Cerebellar cortex (tissue), 1 donor: ENCODE measurements around the gene ZNF644.
"Not testable (repeated sequence)": the region's sequence is repeated elsewhere in the genome, so short reads cannot be mapped to it uniquely, and the experiment has no call there.

Experiments used
- DNase-seq: peaks from one replicate; pipeline ENCODE4 v3.0.0-alpha.2; 2015; ENCODE audit warnings: low spot score

ZNF644 gene

DNA sequence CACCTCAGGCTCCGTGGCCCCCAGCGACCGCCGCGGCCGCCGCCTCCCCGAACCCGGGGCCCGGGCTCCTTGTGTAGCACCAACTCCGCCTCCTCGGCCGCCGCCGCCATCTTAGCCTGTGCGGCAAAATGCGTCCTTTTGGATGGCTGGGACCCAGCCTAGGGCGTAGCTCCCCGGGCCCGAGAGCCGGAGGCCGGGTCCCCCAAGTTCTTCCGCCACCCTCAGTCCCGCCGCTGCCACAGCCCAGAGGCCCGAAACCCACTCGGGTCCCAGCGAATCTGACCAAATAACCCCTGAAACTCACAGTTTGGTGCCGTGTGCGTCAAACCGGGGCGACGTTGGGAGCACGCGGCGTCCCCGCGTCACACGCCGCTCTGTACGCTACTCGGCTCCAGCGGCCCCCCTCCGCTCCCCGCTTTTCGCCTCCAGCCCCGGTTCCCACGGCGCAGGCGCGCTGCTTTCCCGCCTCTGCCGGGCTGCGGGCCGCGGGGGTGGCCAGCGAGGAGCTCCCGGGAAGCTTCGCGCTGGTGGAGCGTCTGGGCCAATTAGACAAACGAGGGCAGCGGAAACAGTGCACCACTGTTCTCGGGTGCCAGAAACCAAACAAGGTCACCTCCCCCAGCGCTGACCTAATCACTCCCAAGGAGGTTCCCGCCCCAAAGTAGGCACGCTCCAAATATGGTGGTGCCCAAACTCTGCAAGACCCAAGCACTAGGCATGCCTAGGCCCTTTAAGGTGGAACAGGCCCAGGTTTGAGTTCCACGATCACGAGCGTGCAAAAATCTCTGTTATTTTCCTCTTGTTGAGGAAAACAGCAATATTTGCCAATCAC lies at the start of gene ZNF644:
Gene ZNF644 (minus strand): TSS at position 350 of the 832 bp plus-strand sequence. CDS start 39,682 bp downstream, outside the sequence.
- peak; percentile 91 for DNase-seq

DNA sequence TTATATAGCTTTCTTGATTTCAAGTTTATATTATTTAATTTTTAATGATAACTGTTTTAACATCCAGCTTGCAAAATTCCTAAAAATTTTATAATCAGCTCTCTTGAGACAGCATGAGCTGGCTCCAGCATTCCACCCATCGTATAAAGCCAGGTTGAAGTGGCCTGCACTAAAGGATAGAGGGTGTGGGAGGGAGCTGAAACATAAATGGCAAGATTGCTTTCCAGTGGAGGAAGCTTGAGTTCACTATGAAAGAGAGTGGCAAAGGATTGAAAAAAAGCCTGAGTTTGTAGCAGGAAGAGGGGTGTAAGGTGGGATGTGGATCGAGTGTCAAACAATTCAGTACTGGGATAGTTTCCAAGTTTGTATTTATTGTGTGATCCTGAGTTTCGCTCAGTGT lies 48.5 kb upstream of the ZNF644 start:
- DNase-seq, result no peak

DNA sequence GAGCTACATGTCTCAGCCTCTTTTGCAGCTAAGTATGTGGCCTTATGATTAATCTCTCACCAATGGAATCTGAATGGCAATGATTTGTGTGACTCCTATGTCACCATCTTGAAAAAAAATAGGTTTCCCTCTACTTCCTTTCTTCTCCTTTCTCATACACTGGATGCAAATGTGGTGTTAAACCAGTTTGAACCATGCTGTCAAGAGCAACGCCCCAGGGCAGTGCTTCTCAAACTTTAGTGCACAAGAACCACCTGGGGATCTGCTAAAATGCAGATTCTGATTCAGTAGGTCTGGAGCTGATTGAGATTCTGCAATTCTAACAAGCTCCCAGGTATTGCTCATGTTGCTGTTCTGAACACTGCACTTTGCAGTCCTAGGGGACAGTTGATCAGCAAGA lies 44.7 kb upstream of the ZNF644 start:
- DNase-seq, result no peak

DNA sequence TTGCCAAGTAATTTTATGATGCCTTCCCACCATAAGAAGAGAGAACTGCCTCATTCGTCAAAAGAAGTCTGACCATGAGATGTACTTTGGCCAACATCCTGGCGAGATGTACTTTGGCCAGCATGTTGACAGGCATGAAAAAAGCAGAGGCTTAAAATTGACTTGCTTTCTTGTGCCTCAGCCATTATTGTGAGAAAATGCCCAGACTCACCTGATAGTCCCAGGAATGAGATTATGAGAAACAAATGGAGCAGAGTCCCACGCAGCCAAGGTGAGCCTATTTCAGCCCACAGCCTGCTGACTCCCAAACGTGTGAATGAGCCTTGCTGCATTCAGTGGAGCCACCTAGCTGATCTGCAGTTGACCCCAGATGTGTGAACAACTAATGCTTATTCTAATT lies 43.5 kb upstream of the ZNF644 start:
- DNase-seq, result no peak

DNA sequence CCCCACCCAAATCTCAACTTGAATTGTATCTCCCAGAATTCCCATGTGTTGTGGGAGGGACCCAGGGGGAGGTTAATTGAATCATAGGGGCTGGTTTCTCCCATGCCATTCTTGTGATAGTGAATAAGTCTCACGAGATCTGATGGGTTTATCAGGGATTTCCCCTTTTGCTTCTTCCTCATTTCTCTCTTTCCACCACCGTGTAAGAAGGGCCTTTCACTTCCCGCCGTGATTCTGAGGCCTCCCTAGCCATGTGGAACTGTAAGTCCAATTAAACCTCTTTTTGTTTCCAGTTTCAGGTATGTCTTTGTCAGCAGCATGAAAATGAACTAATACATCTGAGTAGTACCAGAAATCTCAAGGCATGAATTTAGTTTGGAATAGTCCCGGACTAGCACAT lies 41.6 kb upstream of the ZNF644 start:
- DNase-seq, result not testable (repeated sequence)

DNA sequence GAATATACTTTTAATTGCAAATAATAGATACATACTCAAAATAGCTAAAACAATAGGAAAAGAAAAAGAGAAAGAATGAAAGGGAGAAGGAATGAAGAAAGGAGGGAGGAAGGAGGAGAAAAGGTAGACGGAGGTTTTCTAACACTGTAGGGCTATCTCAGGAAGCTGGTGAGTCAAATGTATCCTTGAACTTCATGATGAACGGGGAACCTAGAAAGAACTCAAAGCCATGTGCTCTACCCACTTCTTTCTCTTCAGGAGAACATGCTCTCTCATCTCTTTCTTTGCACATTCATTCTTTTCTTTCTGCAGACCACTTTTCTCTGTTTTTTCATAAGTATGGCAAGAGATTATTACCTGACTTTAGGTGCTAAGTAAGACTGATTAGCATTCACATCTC lies 37.3 kb upstream of the ZNF644 start:
- no peak for DNase-seq

DNA sequence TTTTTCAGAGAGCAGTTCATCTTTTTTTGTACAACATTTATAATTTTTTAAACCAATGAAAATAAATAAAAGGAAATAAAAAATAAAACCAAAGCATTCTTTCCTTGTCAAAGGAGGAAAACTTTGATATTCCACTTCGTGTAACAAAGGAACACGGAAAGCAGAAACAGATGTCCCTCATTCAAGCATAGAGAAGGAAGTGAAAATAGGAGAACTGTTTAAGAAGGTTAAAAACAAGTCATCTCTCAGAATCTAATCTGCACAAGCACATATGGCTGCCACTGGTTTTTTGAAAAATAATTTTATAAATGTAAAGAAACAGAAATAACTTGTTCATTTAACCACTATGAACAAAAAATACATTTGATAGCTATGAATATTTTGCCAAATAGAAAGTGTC lies 35.9 kb upstream of the ZNF644 start:
- DNase-seq, result no peak

DNA sequence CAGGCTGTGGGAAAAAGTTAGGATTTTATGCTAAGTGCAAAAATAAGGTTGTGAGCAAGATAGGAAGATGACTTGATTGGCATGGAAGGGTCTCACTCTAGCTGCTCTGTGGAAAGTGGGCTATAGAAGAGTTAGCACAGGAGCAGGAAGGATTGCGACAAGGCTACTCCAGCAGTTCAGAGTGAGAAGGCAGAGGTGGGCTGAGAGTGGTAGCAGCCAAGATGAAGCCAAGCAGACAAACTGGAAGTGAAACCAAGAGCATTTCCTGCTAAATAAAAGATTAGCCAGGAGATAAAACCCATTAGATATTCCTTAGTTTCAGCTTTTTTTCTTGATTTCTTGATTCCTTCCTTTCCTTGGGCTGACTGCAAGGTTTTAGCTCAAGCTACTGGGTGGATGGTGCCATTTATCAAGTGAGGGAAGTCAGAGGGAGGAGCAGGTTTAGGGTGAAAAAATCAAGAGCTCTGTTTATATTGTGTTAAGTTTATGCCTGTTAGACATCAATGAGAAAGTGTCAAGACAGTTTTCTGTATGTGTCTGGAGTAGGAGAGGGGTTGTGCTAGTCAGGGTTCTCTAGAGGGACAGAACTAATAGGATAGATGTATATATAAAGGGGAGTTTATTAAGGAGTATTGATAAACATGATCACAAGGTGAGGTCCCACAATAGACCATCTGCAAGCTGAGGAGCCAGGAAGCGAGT lies 33.1 kb upstream of the ZNF644 start:
- no peak for DNase-seq

DNA sequence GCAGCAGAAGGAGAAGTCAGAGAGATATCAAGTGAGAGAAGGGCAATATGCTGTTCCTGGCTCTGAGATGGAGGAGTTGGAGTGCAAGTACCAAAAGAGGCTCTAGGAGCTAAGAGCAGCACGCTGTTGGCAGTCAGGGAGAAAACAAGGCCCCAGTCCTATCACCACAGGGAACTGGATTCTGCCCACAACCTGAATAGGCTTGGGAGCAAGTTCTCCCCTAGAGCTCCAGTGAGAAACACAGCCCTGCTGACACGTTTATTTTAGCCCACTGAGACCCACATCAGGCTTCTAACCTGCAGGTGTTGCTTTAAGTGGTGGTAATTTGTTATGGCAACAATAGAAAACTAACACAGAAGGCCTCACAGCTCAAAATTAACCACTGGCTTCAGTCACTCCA lies 31.8 kb upstream of the ZNF644 start:
- DNase-seq, result no peak

DNA sequence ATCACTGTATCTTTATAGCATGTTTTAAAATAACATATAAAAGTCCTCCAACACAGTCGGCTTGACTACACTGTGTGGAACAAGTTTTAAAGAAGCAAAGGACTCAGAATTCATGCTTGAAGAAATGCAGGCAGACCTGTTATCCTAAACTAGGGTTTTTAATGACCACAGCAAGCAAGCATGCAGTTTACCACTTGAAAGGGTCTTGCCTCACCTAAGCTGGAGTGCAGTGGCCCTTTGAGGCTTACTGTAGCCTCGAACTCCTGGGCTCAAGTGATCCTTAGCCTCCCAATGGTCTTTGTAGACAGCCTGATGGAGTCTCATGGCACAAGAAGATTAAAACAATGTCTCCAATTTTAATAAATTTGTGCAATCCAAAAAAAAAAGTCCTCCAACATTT lies 27.7 kb upstream of the ZNF644 start:
- not testable (repeated sequence) for DNase-seq

DNA sequence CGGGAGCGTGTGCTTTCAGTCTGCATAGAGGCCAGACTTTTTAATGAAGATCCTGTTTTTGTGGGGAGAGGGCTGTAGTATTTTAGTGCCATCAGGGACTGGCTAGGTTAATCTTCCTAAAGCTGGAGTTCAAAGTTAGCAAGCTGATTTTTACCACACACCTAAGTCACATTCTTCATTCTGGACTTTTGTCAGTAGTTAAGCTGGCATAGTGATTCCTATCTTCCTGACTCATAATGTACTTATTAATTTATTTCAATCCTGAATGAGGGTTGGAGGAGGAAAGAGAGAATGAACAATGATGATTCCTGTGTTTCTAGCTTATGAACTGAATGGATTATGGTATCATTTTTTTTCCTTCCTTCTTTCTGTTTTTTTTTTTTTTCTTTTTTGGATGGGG lies 24.9 kb upstream of the ZNF644 start:
- no peak for DNase-seq

DNA sequence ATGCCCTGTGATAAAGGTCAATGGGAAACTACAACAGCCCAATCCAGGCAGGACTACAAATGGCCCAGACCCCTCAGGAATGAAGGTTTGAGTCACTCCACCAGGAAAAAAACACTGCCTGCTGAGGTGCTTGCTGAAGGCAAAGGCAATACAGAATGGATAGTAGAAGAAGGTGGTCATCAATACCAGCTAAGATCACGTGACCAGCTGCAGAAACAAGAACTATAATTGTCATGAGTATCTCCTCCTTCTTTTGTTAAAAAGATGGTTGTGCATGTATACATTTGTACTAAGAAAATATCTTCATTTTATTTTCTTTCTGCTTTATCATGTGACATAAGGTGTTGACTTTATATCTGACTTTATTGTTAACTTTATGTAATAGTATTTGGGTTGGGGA lies 23.4 kb upstream of the ZNF644 start:
- DNase-seq, result no peak

DNA sequence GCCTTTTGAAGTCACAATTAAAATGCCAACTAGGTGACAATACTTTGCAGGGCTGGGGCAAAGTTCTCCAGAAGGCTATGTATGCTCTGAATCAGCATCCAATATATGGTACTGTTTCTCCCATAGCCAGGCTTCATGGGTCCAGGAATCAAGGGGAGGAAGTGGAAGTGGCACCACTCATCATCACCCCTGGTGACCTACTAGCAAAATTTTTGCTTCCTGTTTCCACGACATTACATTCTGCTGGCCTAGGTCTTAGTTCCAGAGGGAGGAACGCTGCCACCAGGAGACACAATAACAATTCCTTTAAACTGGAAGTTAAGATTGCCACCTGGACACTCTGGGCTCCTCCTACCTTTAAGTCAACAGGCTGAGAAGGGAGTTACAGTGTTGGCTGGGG lies 22.9 kb upstream of the ZNF644 start:
- not testable (repeated sequence) for DNase-seq

DNA sequence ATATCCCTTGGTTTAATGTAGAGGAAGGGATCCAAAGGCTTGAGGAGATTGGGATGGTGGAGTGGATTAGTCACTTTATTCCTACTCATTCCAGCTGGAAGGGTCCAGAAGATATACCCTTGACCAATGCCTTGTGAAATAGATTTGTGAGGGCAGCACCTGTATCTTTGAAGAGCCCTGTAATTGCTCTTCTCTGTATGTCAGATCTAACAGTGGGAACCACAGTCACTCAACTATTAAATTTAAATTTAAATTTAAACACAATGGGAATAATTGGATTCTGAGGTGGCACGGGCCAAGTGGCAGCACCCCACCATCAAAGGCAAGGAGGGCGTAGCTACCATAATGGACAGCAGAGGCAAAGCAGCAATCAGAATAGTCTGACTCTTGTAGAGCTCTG lies 20.5 kb upstream of the ZNF644 start:
- DNase-seq, result not testable (repeated sequence)

DNA sequence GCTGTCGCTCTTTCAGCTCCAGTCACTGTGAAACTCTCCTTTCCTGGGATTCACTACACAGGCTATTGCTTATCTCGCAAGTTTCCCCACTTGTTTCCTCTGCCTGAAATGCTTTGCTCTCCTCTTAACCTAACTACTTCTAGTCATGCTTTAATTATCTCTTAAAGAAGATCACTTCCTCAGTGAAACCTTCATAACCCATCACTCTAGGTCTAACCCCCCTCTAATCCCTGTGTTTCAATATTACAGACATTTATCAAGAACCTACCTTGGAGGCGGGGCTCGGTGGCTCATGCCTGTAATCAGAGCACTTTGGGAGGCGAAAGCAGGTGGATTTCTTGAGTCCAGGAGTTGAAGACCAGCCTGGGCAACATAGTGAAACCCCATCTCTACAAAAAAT lies 16.7 kb upstream of the ZNF644 start:
- DNase-seq, result no peak

DNA sequence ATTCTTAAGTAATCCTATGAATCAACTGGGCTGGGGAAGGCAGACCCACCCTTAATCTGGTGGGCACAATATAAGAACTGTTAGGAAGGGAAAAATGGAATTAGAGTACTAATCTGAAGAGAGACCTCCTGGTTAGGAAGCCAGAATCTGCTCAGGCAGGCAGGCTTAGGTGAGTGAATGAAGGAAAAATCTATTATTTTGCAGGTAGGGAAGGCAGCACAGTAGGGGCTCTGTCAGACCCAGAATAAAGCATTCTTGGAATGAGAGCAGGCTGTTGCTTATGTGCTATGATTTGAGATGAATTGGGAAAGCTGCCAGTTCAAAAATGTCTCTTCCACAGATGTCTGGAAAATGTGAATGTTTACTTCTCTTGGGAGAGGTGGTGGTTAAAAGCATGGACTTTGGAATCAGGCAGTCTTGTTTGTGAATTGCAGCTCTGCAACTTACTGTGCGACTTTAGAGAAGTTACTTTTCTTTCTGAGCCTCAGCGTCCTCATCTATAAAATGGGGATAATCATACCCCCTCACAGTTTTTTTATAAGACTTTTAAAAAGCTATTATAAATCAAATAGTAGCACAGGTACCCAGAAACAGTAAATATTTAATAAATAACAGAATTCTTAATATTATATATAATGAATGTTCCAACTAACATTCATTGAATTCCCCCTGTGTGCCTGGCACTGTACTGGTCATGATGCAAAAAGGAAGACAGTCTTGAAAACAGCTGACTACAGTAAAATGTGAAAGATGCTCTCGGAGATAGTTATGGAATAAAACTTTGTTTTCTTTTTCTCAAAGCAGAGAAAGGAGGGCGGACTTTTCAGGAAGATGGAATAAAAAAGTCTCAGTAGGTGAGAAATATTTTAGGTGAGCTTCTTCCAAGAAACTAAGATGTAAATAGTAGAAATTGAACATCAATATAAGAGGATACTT lies 15.3 kb upstream of the ZNF644 start:
- peak; percentile 15 for DNase-seq

DNA sequence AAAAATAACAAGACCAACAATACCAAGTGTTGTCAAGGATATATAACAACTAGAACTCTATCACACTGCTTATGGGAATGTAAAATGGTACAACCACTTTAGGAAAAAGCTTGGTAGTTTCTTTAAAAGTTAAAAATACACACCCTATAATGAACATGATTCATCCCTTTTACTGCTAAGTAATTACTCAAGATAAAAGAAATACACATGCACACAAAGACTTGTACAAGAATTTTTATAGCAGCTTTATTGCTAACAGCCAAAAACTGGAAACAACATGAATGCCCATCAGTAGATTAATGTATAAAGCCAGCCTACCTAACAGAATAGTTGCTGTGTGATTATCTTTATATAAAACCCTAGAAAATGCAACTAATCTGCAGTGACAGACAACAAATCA lies 10.5 kb upstream of the ZNF644 start:
- no peak for DNase-seq

DNA sequence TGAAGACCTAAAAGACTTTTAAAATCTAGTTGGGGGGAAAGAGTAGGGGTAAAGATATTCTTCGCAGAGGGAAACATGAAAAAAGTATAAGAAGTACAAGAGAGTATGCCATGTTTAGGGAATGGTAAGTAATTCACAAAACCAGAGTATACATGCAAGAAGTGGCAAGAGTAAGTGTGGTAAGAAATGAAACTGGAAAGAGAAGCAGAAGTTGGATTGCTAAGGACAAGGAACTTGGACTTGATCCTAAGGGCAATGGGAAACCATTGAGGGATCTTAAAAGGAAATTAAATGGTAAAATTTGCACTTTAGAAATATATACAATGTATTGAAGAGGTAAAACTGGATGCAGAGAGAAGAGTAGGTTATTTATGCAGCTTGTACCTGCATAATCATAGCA lies 9.2 kb upstream of the ZNF644 start:
- no peak for DNase-seq

DNA sequence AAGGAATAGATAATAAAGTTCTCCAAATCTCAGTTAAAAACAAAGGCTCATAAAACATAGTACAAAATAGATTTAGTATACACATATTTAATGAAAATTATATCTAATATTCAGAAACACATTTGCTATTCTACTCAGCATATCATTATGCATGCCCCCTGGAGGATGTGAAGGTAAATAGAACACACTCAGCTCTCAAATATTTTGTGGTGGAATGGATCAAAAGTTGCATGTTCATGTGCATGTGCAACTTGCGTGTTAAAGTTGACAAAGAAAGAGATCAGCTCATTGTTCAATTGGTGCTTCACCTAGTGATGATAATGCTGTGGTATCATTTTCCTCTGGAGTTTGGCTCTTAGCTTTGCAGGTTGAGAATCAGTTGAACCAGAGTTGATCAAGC lies 4.9 kb upstream of the ZNF644 start:
- DNase-seq, result no peak

DNA sequence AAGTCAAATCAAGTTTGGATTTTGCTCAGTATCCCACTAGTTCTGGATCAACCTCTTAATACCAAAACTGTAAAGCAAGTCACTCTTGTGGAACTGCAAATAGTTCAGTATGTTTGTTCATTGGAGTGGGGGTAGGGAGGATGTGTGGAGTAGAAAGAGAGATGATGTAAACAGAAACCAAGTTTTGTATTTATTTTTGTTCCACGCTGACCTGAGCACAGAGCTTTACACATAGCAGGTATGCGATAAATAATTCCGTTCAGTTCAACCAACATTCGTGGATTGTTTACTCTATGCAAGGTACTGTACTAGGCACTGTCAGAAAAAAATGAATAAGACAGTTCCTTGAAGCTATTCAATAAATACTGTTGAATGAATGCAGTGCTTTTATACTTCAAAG lies 4.5 kb upstream of the ZNF644 start:
- no peak for DNase-seq

DNA sequence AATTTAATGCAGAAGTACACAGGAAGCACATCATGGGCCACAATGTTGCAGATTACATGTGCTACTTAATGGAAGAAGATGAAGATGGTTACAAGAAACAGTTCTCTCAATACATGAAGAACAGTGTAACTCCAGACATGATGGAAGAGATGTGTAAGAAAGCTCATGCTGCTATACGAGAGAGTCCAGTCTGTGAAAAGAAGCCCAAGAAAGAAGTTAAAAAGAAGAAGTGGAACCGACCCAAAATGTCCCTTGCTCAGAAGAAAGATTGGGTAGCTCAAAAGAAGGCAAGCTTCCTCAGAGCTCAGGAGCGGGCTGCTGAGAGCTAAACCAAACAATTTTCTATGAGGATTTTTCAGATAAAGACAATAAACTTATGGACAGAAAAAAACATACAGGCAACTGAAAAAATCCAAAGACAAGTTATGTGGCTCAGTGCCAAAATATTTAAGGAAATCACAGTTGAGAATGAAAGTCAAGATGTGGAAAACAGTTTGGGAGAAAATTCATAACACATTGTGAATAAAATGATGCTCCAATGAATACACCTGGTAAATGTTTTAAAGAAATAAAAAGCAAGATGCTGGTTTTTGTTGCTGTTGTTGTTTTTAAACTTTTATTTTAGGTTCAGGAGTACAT lies 2.8 kb upstream of the ZNF644 start:
- DNase-seq, result no peak

DNA sequence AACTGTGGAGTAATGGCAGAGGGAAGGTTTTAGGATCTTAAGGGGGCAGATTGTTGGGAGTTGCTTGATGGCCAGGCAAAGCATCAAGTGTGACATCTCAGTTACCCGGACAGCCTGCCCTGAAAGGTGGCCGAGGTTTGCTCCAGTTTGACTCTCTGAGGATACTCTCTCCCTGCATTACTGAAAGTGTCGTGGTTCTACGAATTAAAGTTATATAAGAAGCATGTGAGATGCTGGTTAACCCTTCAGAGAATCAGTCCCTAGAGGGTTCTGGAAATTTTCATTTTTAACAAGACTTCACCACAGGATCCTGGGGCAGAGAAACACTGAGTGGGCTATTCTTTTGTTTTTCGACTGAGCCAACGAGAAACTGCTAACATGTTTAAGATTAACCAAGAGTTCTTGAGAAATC lies 689 bp upstream of the ZNF644 start:
- no peak for DNase-seq
